NCI-H82 (cell line): ENCODE data around the gene BTG4.

Source experiments
- DNase-seq: peaks from one replicate; lab custom pipeline; 2025; lab: John Stamatoyannopoulos, UW

The BTG4 gene

GRCh38 chr11:111512296-111513239 is at the start of gene BTG4:
Gene BTG4, minus strand, starts transcription at chr11:111512386. Its CDS starts 13,610 bp downstream, at chr11:111498776.
- no peak for DNase-seq

- DNase-seq, result no peak
These were observed 49.7 kb upstream of the BTG4 start for GRCh38 chr11:111561791-111562325.

- DNase-seq, result no peak
These were observed 49.1 kb upstream of the BTG4 start for GRCh38 chr11:111561306-111561705.

GRCh38 chr11:111560800-111561199 is 48.6 kb upstream of the BTG4 start:
- no peak for DNase-seq

GRCh38 chr11:111559800-111560464 is 47.7 kb upstream of the BTG4 start:
- DNase-seq, result no peak

- no peak for DNase-seq
These were observed 45.4 kb upstream of the BTG4 start for GRCh38 chr11:111557425-111558111.

GRCh38 chr11:111555255-111555654 is 43.1 kb upstream of the BTG4 start:
- no peak for DNase-seq

GRCh38 chr11:111554532-111554931 is 42.3 kb upstream of the BTG4 start:
- no peak for DNase-seq

- DNase-seq, result no peak
These were observed 38.1 kb upstream of the BTG4 start for GRCh38 chr11:111550258-111550657.

GRCh38 chr11:111549869-111550203 is 37.6 kb upstream of the BTG4 start:
- DNase-seq, result no peak

- DNase-seq, result no peak
These were observed 37.1 kb upstream of the BTG4 start for GRCh38 chr11:111549196-111549868.

GRCh38 chr11:111548525-111548924 is 36.3 kb upstream of the BTG4 start:
- no peak for DNase-seq

- peak; percentile 34 for DNase-seq
These were observed 30.6 kb upstream of the BTG4 start for GRCh38 chr11:111542606-111543275.

GRCh38 chr11:111541254-111542061 is 29.3 kb upstream of the BTG4 start:
- DNase-seq, result peak; percentile 56

- peak; percentile 56 for DNase-seq
These were observed 28.7 kb upstream of the BTG4 start for GRCh38 chr11:111540937-111541253.

- DNase-seq, result peak; percentile 81
These were observed 28.1 kb upstream of the BTG4 start, which contains the start of gene LAYN for GRCh38 chr11:111540114-111540936. Gene LAYN, plus strand, starts transcription at chr11:111540720. Its CDS starts 124 bp downstream, at chr11:111540844.

- DNase-seq, result peak; percentile 74
These were observed 27.4 kb upstream of the BTG4 start for GRCh38 chr11:111539426-111540113.

- DNase-seq, result no peak
These were observed 26.4 kb upstream of the BTG4 start for GRCh38 chr11:111538407-111539114.
